22Rv1 (cell line): ENCODE measurements around the gene CDHR4.

Experiments used
- ZFX ChIP-seq: fragments of 450-650 bp; IDR thresholded peaks from 2 replicates; pipeline ENCODE4 v1.6.1; 2017; ENCODE audit warnings: antibody characterized with exemption, borderline replicate concordance
- TF ChIP-seq, protein P1 (sequence below): fragments of 450-650 bp; IDR thresholded peaks from 2 replicates; pipeline ENCODE4 v1.5.1; 2017; ENCODE audit warnings: mild to moderate bottlenecking

DNA sequence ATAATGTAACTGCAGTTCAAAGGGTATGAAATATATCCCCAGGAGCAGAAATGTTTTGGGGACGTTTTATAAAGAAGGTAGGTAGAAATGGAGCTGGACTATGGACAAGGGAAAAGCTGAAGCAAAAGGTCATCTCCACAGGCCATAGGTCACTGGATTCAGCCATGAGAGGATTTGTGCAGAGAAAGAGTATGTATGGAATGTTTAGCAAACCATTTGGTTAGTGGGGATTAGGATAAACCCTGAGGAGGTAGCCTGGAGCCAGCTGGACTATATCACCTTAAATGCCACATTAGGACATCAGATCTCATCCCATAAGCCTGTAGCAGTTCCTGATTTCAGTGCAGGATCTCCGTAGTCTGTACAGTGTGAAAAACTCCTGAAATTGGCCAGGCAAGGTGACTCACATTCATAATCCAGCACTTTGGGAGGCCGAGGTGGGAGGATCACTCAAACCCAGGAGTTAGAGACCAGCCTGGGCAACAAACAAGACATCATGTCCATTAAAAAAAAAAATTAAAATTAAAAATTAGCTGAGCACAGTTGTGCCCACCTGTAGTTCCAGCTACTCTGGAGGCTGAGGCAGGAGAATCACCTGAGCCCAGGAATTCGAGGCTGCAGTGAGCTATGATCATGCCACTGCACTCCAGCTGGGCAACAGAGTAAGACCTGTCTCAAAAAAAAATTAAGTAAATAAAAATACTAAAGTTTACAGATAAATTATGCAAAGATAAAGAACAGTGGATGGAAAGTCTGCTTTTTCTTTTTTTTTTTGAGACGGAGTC is 18.1 kb downstream of the CDHR4 start:
- TF ChIP-seq, protein P1, sequence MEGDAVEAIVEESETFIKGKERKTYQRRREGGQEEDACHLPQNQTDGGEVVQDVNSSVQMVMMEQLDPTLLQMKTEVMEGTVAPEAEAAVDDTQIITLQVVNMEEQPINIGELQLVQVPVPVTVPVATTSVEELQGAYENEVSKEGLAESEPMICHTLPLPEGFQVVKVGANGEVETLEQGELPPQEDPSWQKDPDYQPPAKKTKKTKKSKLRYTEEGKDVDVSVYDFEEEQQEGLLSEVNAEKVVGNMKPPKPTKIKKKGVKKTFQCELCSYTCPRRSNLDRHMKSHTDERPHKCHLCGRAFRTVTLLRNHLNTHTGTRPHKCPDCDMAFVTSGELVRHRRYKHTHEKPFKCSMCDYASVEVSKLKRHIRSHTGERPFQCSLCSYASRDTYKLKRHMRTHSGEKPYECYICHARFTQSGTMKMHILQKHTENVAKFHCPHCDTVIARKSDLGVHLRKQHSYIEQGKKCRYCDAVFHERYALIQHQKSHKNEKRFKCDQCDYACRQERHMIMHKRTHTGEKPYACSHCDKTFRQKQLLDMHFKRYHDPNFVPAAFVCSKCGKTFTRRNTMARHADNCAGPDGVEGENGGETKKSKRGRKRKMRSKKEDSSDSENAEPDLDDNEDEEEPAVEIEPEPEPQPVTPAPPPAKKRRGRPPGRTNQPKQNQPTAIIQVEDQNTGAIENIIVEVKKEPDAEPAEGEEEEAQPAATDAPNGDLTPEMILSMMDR = no peak
- TF ChIP-seq ZFX = no peak
